ENCODE measurements around the gene RBP2. TPM values are rescaled to one million over a fixed set of nuclear protein-coding genes. Genes with fewer than 3 reads are reported as not detected.

Gene RBP2
- total and polyA plus RNA-seq, 2 experiments from 2014 or later, result 123 to 295 TPM

DNA sequence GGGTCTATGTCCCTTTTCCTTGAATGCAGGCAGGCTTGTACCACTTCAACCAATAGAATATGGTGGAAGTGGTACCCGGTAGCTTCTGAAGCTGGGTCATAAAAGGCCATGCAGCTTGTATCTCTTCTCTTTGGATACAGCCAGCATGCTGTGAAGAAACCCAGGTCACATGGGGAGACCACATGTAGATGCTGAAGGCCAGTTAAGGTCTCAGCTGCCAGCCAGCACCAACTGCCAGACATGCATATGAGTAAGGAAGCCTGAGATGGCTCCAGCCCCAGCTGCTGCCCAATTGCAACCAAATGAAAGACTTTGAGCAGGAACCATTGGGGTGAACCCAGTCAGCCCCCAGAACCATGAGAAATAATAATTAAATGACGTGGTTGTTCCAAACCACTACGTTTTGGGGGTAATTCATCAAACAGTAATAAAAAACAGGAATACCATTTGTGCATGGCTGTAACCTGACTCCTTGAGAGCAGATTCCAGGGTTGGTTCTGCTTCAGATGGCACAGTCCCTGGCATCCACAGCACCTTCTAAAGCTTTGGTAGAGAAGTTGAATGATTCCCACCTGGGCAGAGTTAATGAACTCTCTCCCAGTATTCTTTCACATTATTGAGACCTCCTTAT, 3.8 kb downstream of the RBP2 start:
- no peaks in the 10 kb centered on the region for H3K27me3 ChIP-seq
- H3K27ac ChIP-seq, result no peak overlapping the region
- no peaks in the 10 kb centered on the region for H4K20me1 ChIP-seq (ENCODE audit: insufficient read depth, poor library complexity, severe bottlenecking)
- H2AFZ ChIP-seq, result no peak overlapping the region
- H3K4me1 ChIP-seq (ENCODE audit: insufficient read depth), result peaks cover 11% of the 10 kb centered on the region
- H3K9me2 ChIP-seq (replicated peaks; ENCODE audit: insufficient read depth), result no peaks in the 10 kb centered on the region
- TF ChIP-seq EZH2phosphoT487 (IDR thresholded peaks at IDR 0.05; ENCODE audit: low read depth, severe bottlenecking, unreplicated experiment) (no peak), CTCF (IDR thresholded peaks at IDR 0.05; ENCODE audit: poor library complexity) (no peak), EZH2 (IDR thresholded peaks at IDR 0.05; ENCODE audit: borderline replicate concordance) (no peak)
- no peak overlapping the region for H3K4me3 ChIP-seq
- H3K79me2 ChIP-seq, result no peaks in the 10 kb centered on the region
- H3K36me3 ChIP-seq (replicated peaks; ENCODE audit: insufficient read depth, low read depth), result no peaks in the 10 kb centered on the region
- no peak overlapping the region for H3K4me2 ChIP-seq
- WGBS (ENCODE audit: low lambda C conversion rate, missing lambda C conversion rate), result 85% methylated on average over 3 of the region's 3 CpGs
- no peak for DNase-seq (ENCODE audit: low spot score)
- no peaks in the 10 kb centered on the region for H3K9me3 ChIP-seq (ENCODE audit: low read depth)

- H3K4me1 ChIP-seq (ENCODE audit: insufficient read depth), result no peaks in the 10 kb centered on the region
- no peaks in the 10 kb centered on the region for H3K9me2 ChIP-seq (replicated peaks; ENCODE audit: insufficient read depth)
- H3K27ac ChIP-seq, result no peak overlapping the region
- no peak overlapping the region for H2AFZ ChIP-seq
- no peak overlapping the region for H3K4me3 ChIP-seq
- H3K9me3 ChIP-seq (ENCODE audit: low read depth), result no peaks in the 10 kb centered on the region
- TF ChIP-seq EZH2phosphoT487 (IDR thresholded peaks at IDR 0.05; ENCODE audit: low read depth, severe bottlenecking, unreplicated experiment) (no peak), CTCF (IDR thresholded peaks at IDR 0.05; ENCODE audit: poor library complexity) (no peak), EZH2 (IDR thresholded peaks at IDR 0.05; ENCODE audit: borderline replicate concordance) (no peak)
- H3K79me2 ChIP-seq, result no peaks in the 10 kb centered on the region
- 94% methylated on average over 2 of the region's 2 CpGs for WGBS (ENCODE audit: low lambda C conversion rate, missing lambda C conversion rate)
- H4K20me1 ChIP-seq (ENCODE audit: insufficient read depth, poor library complexity, severe bottlenecking), result no peaks in the 10 kb centered on the region
- DNase-seq (ENCODE audit: low spot score), result no peak
- no peak overlapping the region for H3K4me2 ChIP-seq
- H3K36me3 ChIP-seq (replicated peaks; ENCODE audit: insufficient read depth, low read depth), result no peaks in the 10 kb centered on the region
- H3K27me3 ChIP-seq, result no peaks in the 10 kb centered on the region
These were observed 6.1 kb downstream of the RBP2 start for GRCh38 chr3:139470199-139470598.

DNA sequence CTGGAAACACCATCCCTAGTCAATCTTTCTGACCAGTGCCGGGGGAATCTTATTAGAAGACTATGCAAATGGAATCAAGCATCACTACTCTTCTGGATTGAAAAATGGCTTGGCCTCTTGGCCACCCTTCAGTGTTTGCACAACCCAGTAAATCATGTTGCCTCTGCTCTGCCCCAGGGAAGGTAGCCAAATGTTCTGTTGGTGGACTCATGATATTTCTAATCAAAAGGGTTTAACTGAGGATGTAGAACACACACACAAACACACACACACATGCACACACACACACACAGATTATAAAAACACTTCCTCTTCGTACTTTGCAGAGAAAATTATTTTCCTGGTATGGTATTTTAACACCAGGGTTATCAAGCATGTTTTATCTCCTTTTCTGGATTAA, 7.9 kb downstream of the RBP2 start:
- no peak for DNase-seq (ENCODE audit: low spot score)
- Histone ChIP-seq H2AFZ (no peak overlapping the region), H3K4me2 (no peak overlapping the region), H3K36me3 (replicated peaks; ENCODE audit: insufficient read depth, low read depth) (no peaks in the 10 kb centered on the region), H3K27ac (no peak overlapping the region), H3K9me2 (replicated peaks; ENCODE audit: insufficient read depth) (no peaks in the 10 kb centered on the region), H4K20me1 (ENCODE audit: insufficient read depth, poor library complexity, severe bottlenecking) (no peaks in the 10 kb centered on the region), H3K27me3 (no peaks in the 10 kb centered on the region), H3K4me1 (ENCODE audit: insufficient read depth) (no peaks in the 10 kb centered on the region), H3K4me3 (no peak overlapping the region), H3K9me3 (ENCODE audit: low read depth) (no peaks in the 10 kb centered on the region), H3K79me2 (no peaks in the 10 kb centered on the region)
- TF ChIP-seq CTCF (IDR thresholded peaks at IDR 0.05; ENCODE audit: poor library complexity) (no peak), EZH2 (IDR thresholded peaks at IDR 0.05; ENCODE audit: borderline replicate concordance) (no peak), EZH2phosphoT487 (IDR thresholded peaks at IDR 0.05; ENCODE audit: low read depth, severe bottlenecking, unreplicated experiment) (no peak)
- 71% methylated on average over 2 of the region's 2 CpGs for WGBS (ENCODE audit: low lambda C conversion rate, missing lambda C conversion rate)

All from hepatocyte (in vitro differentiated cells).